GM12892 (cell line): ENCODE data around the gene SIRPB1.
"Not testable (repeated sequence)": the region's sequence is repeated elsewhere in the genome, so short reads cannot be mapped to it uniquely, and the experiment has no call there.

Experiments
- DNase-seq: peaks from one replicate; pipeline ENCODE4 v3.0.0; 2011; ENCODE audit not compliant: insufficient read length
- FAIRE-seq: peaks from 2 replicates; lab custom pipeline; 2011; peaks lifted over from hg19 to GRCh38; lab: Jason Lieb, UNC
- POLR2A ChIP-seq: IDR thresholded peaks from 2 replicates; pipeline ENCODE4 v1.6.1; 2011; ENCODE audit warnings: low read depth, low read length, control low read depth
- POLR2AphosphoS5 ChIP-seq: IDR thresholded peaks from 2 replicates; pipeline ENCODE4 v1.6.1; 2011; ENCODE audit warnings: low read depth, low read length, control low read depth
- TAF1 ChIP-seq: IDR thresholded peaks from 2 replicates; pipeline ENCODE4 v1.6.1; 2011; ENCODE audit warnings: low read depth, mild to moderate bottlenecking, control low read depth, low read length, borderline replicate concordance

The SIRPB1 gene

GRCh38 chr20:1622450-1622849 lies 2.6 kb upstream of the SIRPB1 start:
- TF ChIP-seq POLR2A (no peak), POLR2AphosphoS5 (no peak), TAF1 (no peak)
- FAIRE-seq (no peak), DNase-seq (no peak)

- TF ChIP-seq TAF1, result no peak
- no peak for TF ChIP-seq POLR2A
- TF ChIP-seq POLR2AphosphoS5, result no peak
- FAIRE-seq (no peak), DNase-seq (no peak)
Measured at GRCh38 chr20:1621316-1621715, 1.5 kb upstream of the SIRPB1 start.

GRCh38 chr20:1618954-1619540 lies 762 bp downstream of the SIRPB1 start:
- FAIRE-seq, result no peak
- no peak for TF ChIP-seq POLR2A
- TF ChIP-seq TAF1, result no peak
- TF ChIP-seq POLR2AphosphoS5, result no peak

GRCh38 chr20:1618479-1618878 lies 1.3 kb downstream of the SIRPB1 start:
- DNase-seq (no peak), FAIRE-seq (no peak)
- TF ChIP-seq POLR2A (no peak), TAF1 (no peak), POLR2AphosphoS5 (no peak)

More at GRCh38 chr20:1618954-1619540, 762 bp downstream of the SIRPB1 start:
- DNase-seq, result no peak

GRCh38 chr20:1616858-1617434 lies 2.9 kb downstream of the SIRPB1 start:
- FAIRE-seq (no peak), DNase-seq (no peak)
- TF ChIP-seq TAF1 (no peak), POLR2AphosphoS5 (no peak), POLR2A (no peak)

- FAIRE-seq, DNase-seq: not testable (repeated sequence)
Measured at GRCh38 chr20:1610404-1610803, 9.4 kb downstream of the SIRPB1 start.

GRCh38 chr20:1608678-1609347 lies 11.0 kb downstream of the SIRPB1 start:
- not testable (repeated sequence) for DNase-seq, FAIRE-seq

- no peak for FAIRE-seq
Measured at GRCh38 chr20:1600736-1601135, 19.1 kb downstream of the SIRPB1 start.

GRCh38 chr20:1595333-1595732 lies 24.5 kb downstream of the SIRPB1 start:
- no peak for DNase-seq
- no peak for FAIRE-seq
- no peak for TF ChIP-seq POLR2AphosphoS5
- no peak for TF ChIP-seq POLR2A
- no peak for TF ChIP-seq TAF1

More at GRCh38 chr20:1600736-1601135, 19.1 kb downstream of the SIRPB1 start:
- TF ChIP-seq POLR2A (no peak), POLR2AphosphoS5 (no peak), TAF1 (no peak)
- no peak for DNase-seq

GRCh38 chr20:1588533-1589460 lies 31.0 kb downstream of the SIRPB1 start:
- FAIRE-seq, result no peak
- no peak for DNase-seq
- TF ChIP-seq POLR2A (no peak), POLR2AphosphoS5 (no peak), TAF1 (no peak)

GRCh38 chr20:1587781-1588532 lies 31.9 kb downstream of the SIRPB1 start:
- no peak for DNase-seq
- TF ChIP-seq POLR2AphosphoS5 (no peak), TAF1 (no peak), POLR2A (no peak)
- FAIRE-seq, result no peak
